GM23248 (cell line): Measurements from ENCODE around the gene ECSCR. TPM values are rescaled to one million over a fixed set of nuclear protein-coding genes. Genes with fewer than 3 reads are reported as not detected.
"Not testable (repeated sequence)": the region's sequence is repeated elsewhere in the genome, so short reads cannot be mapped to it uniquely, and the experiment has no call there.

Experiments
- DNase-seq: peaks from one replicate; pipeline ENCODE4 v3.0.0-alpha.2; 2015
- H2AFZ ChIP-seq: fragments of 200-600 bp; sonication (generic); 2 replicates; pipeline ENCODE4 v1.6.1; 2016; ENCODE audit warnings: antibody characterized with exemption
- H3F3A ChIP-seq: fragments of 200-600 bp; sonication (generic); 2 replicates; pipeline ENCODE4 v1.6.1; 2016; ENCODE audit warnings: mild to moderate bottlenecking, antibody characterized with exemption, mixed run types; ENCODE audit not compliant: insufficient read depth
- H3K27ac ChIP-seq: fragments of 200-600 bp; sonication (generic); 2 replicates; pipeline ENCODE4 v1.5.1; 2016; ENCODE audit warnings: mild to moderate bottlenecking
- H3K27me3 ChIP-seq: fragments of 200-600 bp; sonication (generic); replicated peaks from 2 replicates; pipeline ENCODE4 v1.6.1; 2016; ENCODE audit warnings: mild to moderate bottlenecking; ENCODE audit not compliant: insufficient read depth
- H3K36me3 ChIP-seq: fragments of 200-600 bp; sonication (generic); 2 replicates; pipeline ENCODE4 v1.6.1; 2016; ENCODE audit warnings: low read depth, mild to moderate bottlenecking
- H3K4me1 ChIP-seq: fragments of 200-600 bp; sonication (generic); 2 replicates; pipeline ENCODE4 v1.6.1; 2016; ENCODE audit warnings: mild to moderate bottlenecking; ENCODE audit not compliant: insufficient read depth
- H3K4me2 ChIP-seq: fragments of 200-600 bp; sonication (generic); one replicate; pipeline ENCODE4 v1.6.1; 2016; ENCODE audit warnings: mild to moderate bottlenecking; ENCODE audit not compliant: unreplicated experiment
- H3K4me3 ChIP-seq: fragments of 200-600 bp; sonication (generic); 2 replicates; pipeline ENCODE4 v1.5.1; 2016; ENCODE audit warnings: mild to moderate bottlenecking
- H3K79me2 ChIP-seq: fragments of 200-600 bp; sonication (generic); 2 replicates; pipeline ENCODE4 v1.6.1; 2016; ENCODE audit warnings: mild to moderate bottlenecking; ENCODE audit not compliant: insufficient read depth
- H3K9ac ChIP-seq: fragments of 200-600 bp; sonication (generic); 2 replicates; pipeline ENCODE4 v1.6.1; 2016; ENCODE audit warnings: mild to moderate bottlenecking
- H3K9me2 ChIP-seq: fragments of 200-600 bp; sonication (generic); 2 replicates; pipeline ENCODE4 v1.6.1; 2016; ENCODE audit warnings: mixed run types, mild to moderate bottlenecking, moderate library complexity; ENCODE audit not compliant: insufficient read depth
- H3K9me3 ChIP-seq: fragments of 200-600 bp; sonication (generic); one replicate; pipeline ENCODE4 v1.6.1; 2017; ENCODE audit warnings: low read depth
- H4K20me1 ChIP-seq: fragments of 200-600 bp; sonication (generic); 2 replicates; pipeline ENCODE4 v1.6.0; 2016; ENCODE audit not compliant: insufficient read depth
- EZH2 ChIP-seq: fragments of 200-600 bp; sonication (generic); IDR thresholded peaks from 2 replicates; pipeline ENCODE4 v1.6.1; 2018; ENCODE audit warnings: antibody characterized with exemption, mild to moderate bottlenecking; ENCODE audit not compliant: insufficient read depth, poor library complexity, severe bottlenecking
- EZH2phosphoT487 ChIP-seq: fragments of 200-600 bp; sonication (generic); IDR thresholded peaks from 2 replicates; pipeline ENCODE4 v1.6.1; 2018; ENCODE audit warnings: antibody characterized with exemption, moderate library complexity, mild to moderate bottlenecking, low read depth; ENCODE audit not compliant: insufficient read depth
- WGBS, 2 experiments: methylation state at CpG; one replicate each; pipeline ENCODE4 v1.1.6; 2015 to 2017; ENCODE audit warnings: low lambda C conversion rate in 2 of 2, low coverage in 1 of 2; ENCODE audit errors: missing lambda C conversion rate in 2 of 2; 5-methylcytosine and 5-hydroxymethylcytosine counted together
- in situ Hi-C: fragments of 300-500 bp; cut with MboI; formaldehyde crosslinking; loops from 2 replicates; pipeline ENCODE4 v1.15.0; 2020
- polyA plus RNA-seq: library from polyadenylated mRNA; unstranded; fragments of >200 nt; fragmentation: Nextera tagmentation; extraction: Ambion mirVana; gene quantifications from 2 replicates; pipeline ENCODE4 v1.2.1, GENCODE V29; 2016
- total RNA-seq: library from RNA; depleted of rRNA; stranded (reverse); fragments of >200 nt; shearing (Covaris generic); gene quantifications from 2 replicates; pipeline ENCODE4 v1.2.3, GENCODE V29; 2014

The ECSCR gene
- total and polyA plus RNA-seq, 2 experiments from 2014 or later = 0.41 TPM; not detected in 1

GRCh38 chr5:139492700-139493192, 30.2 kb upstream of the ECSCR start:
- Histone ChIP-seq H3K4me1 (peaks cover 40% of the 10 kb centered on the region), H3K4me2 (peak overlapping the region; percentile 53), H3F3A (peaks cover 38% of the 10 kb centered on the region), H3K9me3 (no peaks in the 10 kb centered on the region), H3K27ac (no peak overlapping the region; the same call in 1 of the 2 replicates), H3K9me2 (no peaks in the 10 kb centered on the region), H3K4me3 (peak overlapping the region; percentile 26), H4K20me1 (no peaks in the 10 kb centered on the region), H2AFZ (no peak overlapping the region; the same call in 1 of the 2 replicates), H3K9ac (0 out of 2 replicates have a peak overlapping the region, but pooled peaks have one; percentile 11), H3K27me3 (no peaks in the 10 kb centered on the region), H3K79me2 (no peaks in the 10 kb centered on the region), H3K36me3 (no peaks in the 10 kb centered on the region)
- in situ Hi-C loops = no loop called here
- peak; percentile 70 for DNase-seq
- 23 to 29% methylated on average over 6 of the region's 6 CpGs for WGBS, 2 experiments
- no peak for TF ChIP-seq EZH2
- no peak for TF ChIP-seq EZH2phosphoT487

GRCh38 chr5:139488260-139488659, 25.7 kb upstream of the ECSCR start:
- H3F3A ChIP-seq = peaks cover 6% of the 10 kb centered on the region; the same call in 1 of the 2 replicates
- no peak overlapping the region for H3K27ac ChIP-seq
- H3K9me2 ChIP-seq = no peaks in the 10 kb centered on the region
- no peaks in the 10 kb centered on the region for H3K79me2 ChIP-seq
- DNase-seq = no peak
- H3K4me1 ChIP-seq = peaks cover 11% of the 10 kb centered on the region
- no peaks in the 10 kb centered on the region for H3K9me3 ChIP-seq
- 64 to 67% methylated on average over 3 of the region's 3 CpGs for WGBS, 2 experiments
- H3K4me2 ChIP-seq = no peak overlapping the region
- TF ChIP-seq EZH2 (no peak), EZH2phosphoT487 (no peak)
- H3K36me3 ChIP-seq = no peaks in the 10 kb centered on the region
- no peak overlapping the region for H3K9ac ChIP-seq
- in situ Hi-C loops = no loop called here
- no peak overlapping the region for H3K4me3 ChIP-seq
- no peaks in the 10 kb centered on the region for H3K27me3 ChIP-seq
- H4K20me1 ChIP-seq = no peaks in the 10 kb centered on the region
- no peak overlapping the region for H2AFZ ChIP-seq

GRCh38 chr5:139486201-139486600, 23.7 kb upstream of the ECSCR start:
- Histone ChIP-seq H3K27me3 (no peaks in the 10 kb centered on the region), H3K4me1 (peaks cover 7% of the 10 kb centered on the region), H3K4me2 (no peak overlapping the region), H3K27ac (no peak overlapping the region), H3K9ac (no peak overlapping the region), H3K79me2 (peaks cover 8% of the 10 kb centered on the region), H3K9me3 (no peaks in the 10 kb centered on the region), H3K9me2 (no peaks in the 10 kb centered on the region), H2AFZ (no peak overlapping the region), H3F3A (peaks cover 9% of the 10 kb centered on the region), H4K20me1 (no peaks in the 10 kb centered on the region), H3K4me3 (no peak overlapping the region), H3K36me3 (no peaks in the 10 kb centered on the region)
- no peak for DNase-seq
- in situ Hi-C loops = no loop called here
- TF ChIP-seq EZH2phosphoT487 = no peak
- no peak for TF ChIP-seq EZH2
- WGBS, 2 experiments = 98 to 100% methylated on average over 7 of the region's 7 CpGs

GRCh38 chr5:139482890-139483208, 20.3 kb upstream of the ECSCR start:
- DNase-seq, H4K20me1 ChIP-seq, H3K27me3 ChIP-seq, H3F3A ChIP-seq, in situ Hi-C loops, H3K9me2 ChIP-seq, H3K4me1 ChIP-seq, H3K9me3 ChIP-seq: not testable (repeated sequence)
- peak overlapping the region; percentile 97 for H3K27ac ChIP-seq
- H3K36me3 ChIP-seq = peaks cover 12% of the 10 kb centered on the region; the same call in 1 of the 2 replicates
- H3K4me2 ChIP-seq = peak overlapping the region; percentile 99
- peaks cover 35% of the 10 kb centered on the region for H3K79me2 ChIP-seq
- peak overlapping the region; percentile 75 for H2AFZ ChIP-seq
- WGBS, 2 experiments = 51 to 55% methylated on average over 6 of the region's 6 CpGs
- peak overlapping the region; percentile 94 for H3K9ac ChIP-seq
- H3K4me3 ChIP-seq = peak overlapping the region; percentile 85
